ENCODE results near the gene SPATA2L. TPM values are rescaled to one million over a fixed set of nuclear protein-coding genes. Genes with fewer than 3 reads are reported as not detected.
"Not testable (repeated sequence)": the region's sequence is repeated elsewhere in the genome, so short reads cannot be mapped to it uniquely, and the experiment has no call there.

The SPATA2L gene
- total RNA-seq, 1 donor from 2014 or later, result 9.5 TPM

- H3K27ac Mint-ChIP-seq (ENCODE audit: unreplicated experiment), result no peak overlapping the region
- H3K27me3 Mint-ChIP-seq (ENCODE audit: unreplicated experiment), result no peaks in the 10 kb centered on the region
- H3K9me3 Mint-ChIP-seq (ENCODE audit: unreplicated experiment), result no peaks in the 10 kb centered on the region
- H3K4me1 Mint-ChIP-seq (ENCODE audit: unreplicated experiment), result peaks cover 12% of the 10 kb centered on the region
- no peak for DNase-seq (ENCODE audit: extremely low spot score, unreplicated experiment)
- H3K36me3 Mint-ChIP-seq (ENCODE audit: unreplicated experiment), result peaks cover 19% of the 10 kb centered on the region
- no peak overlapping the region for H3K4me3 Mint-ChIP-seq (ENCODE audit: unreplicated experiment)
- TF ChIP-seq CTCF (IDR thresholded peaks at IDR 0.05), result no peak
Measured at GRCh38 chr16:89691231-89691985, 10.1 kb downstream of the SPATA2L start.

- no peak for DNase-seq (ENCODE audit: extremely low spot score, unreplicated experiment)
- peaks cover 21% of the 10 kb centered on the region for H3K36me3 Mint-ChIP-seq (ENCODE audit: unreplicated experiment)
- no peak for TF ChIP-seq CTCF (IDR thresholded peaks at IDR 0.05)
- H3K27ac Mint-ChIP-seq (ENCODE audit: unreplicated experiment), result no peak overlapping the region
- H3K4me3 Mint-ChIP-seq (ENCODE audit: unreplicated experiment), result no peak overlapping the region
- H3K27me3 Mint-ChIP-seq (ENCODE audit: unreplicated experiment), result no peaks in the 10 kb centered on the region
- no peaks in the 10 kb centered on the region for H3K9me3 Mint-ChIP-seq (ENCODE audit: unreplicated experiment)
- peaks cover 14% of the 10 kb centered on the region for H3K4me1 Mint-ChIP-seq (ENCODE audit: unreplicated experiment)
Measured at GRCh38 chr16:89690392-89690901, 11.1 kb downstream of the SPATA2L start.

GRCh38 chr16:89689621-89690020 lies 11.9 kb downstream of the SPATA2L start:
- not testable (repeated sequence) for DNase-seq (ENCODE audit: extremely low spot score, unreplicated experiment); H3K4me3 Mint-ChIP-seq (ENCODE audit: unreplicated experiment); H3K27me3 Mint-ChIP-seq (ENCODE audit: unreplicated experiment); H3K27ac Mint-ChIP-seq (ENCODE audit: unreplicated experiment); H3K9me3 Mint-ChIP-seq (ENCODE audit: unreplicated experiment)
- peaks cover 23% of the 10 kb centered on the region for H3K36me3 Mint-ChIP-seq (ENCODE audit: unreplicated experiment)
- peaks cover 14% of the 10 kb centered on the region for H3K4me1 Mint-ChIP-seq (ENCODE audit: unreplicated experiment)

GRCh38 chr16:89689142-89689541 lies 12.4 kb downstream of the SPATA2L start:
- Mint-ChIP-seq H3K27me3 (ENCODE audit: unreplicated experiment) (no peaks in the 10 kb centered on the region), H3K9me3 (ENCODE audit: unreplicated experiment) (no peaks in the 10 kb centered on the region), H3K27ac (ENCODE audit: unreplicated experiment) (no peak overlapping the region), H3K4me1 (ENCODE audit: unreplicated experiment) (peaks cover 14% of the 10 kb centered on the region), H3K4me3 (ENCODE audit: unreplicated experiment) (no peak overlapping the region), H3K36me3 (ENCODE audit: unreplicated experiment) (peaks cover 27% of the 10 kb centered on the region)
- no peak for TF ChIP-seq CTCF (IDR thresholded peaks at IDR 0.05)
- DNase-seq (ENCODE audit: extremely low spot score, unreplicated experiment), result no peak

GRCh38 chr16:89688395-89688794 lies 13.1 kb downstream of the SPATA2L start:
- Mint-ChIP-seq H3K4me1 (ENCODE audit: unreplicated experiment) (peaks cover 14% of the 10 kb centered on the region), H3K9me3 (ENCODE audit: unreplicated experiment) (no peaks in the 10 kb centered on the region), H3K27ac (ENCODE audit: unreplicated experiment) (no peak overlapping the region), H3K36me3 (ENCODE audit: unreplicated experiment) (peaks cover 23% of the 10 kb centered on the region), H3K4me3 (ENCODE audit: unreplicated experiment) (peak overlapping the region; percentile 26), H3K27me3 (ENCODE audit: unreplicated experiment) (no peaks in the 10 kb centered on the region)
- no peak for TF ChIP-seq CTCF (IDR thresholded peaks at IDR 0.05)
- DNase-seq (ENCODE audit: extremely low spot score, unreplicated experiment), result no peak

Data from osteocyte (in vitro differentiated cells).